ENCODE measurements around the gene SAP30L.

Gene SAP30L

DNA sequence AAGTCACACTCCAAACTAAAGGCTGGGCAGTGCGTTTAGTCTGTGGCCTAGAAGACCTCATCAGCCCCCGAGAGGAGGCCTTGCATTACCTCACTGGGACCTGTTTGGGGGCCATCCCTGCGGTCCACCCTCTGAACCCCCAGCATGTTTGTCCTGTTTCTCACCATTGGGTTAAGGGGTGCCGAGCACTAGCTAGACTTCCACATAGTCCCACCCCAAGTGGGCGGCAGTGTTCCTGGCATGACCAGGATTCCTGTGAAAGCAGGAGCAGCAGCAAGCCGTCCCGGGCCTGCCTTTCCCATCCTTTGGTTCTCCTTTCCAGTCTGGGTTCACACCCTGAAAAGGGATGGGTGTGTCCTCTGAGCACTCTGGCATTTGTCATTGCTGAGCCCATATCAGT lies 26.6 kb upstream of the SAP30L start:
- no peak for DNase-seq (ENCODE audit: low read depth in 2 of 3, low spot score in 2 of 3)

DNA sequence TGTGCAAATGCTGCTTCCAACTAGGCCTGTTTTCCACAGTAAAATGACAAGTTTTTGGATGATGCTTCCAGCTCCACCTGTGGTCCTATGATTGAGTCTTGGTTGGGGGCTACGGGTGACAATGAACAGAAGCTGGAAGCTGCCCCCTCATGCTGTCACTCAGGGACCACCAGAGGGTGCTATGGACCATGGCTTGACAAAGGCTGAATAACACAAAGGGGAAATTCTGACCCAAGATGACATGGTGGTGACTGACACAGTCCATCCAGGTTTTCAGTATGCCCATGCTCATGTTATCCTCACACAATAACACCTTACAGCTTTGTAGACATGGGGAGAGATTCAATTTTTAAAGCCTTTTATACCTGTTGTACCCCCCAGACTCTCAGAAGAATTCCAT lies 23.9 kb upstream of the SAP30L start:
- DNase-seq (ENCODE audit: low read depth in 2 of 3, low spot score in 2 of 3), result no peak

DNA sequence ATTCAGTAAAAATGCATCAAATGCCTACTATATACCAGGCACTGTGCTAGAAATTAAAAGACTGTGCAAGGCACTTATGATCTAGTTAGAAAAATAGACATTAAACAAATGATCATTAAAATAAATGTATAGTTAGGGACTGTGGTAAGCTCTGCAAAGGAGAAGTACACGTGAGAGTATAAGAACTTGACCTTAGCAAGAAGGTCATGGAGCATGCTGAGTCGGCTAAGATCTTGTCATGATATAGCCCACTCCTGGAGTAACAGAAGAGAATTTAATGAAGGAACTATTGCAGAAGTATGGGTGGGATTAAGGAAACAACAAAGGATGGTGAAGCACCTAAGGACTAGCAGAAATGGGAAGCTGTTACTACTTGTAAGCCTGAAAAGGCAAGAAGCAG lies 23.5 kb upstream of the SAP30L start:
- no peak for DNase-seq (ENCODE audit: low read depth in 2 of 3, low spot score in 2 of 3)

DNA sequence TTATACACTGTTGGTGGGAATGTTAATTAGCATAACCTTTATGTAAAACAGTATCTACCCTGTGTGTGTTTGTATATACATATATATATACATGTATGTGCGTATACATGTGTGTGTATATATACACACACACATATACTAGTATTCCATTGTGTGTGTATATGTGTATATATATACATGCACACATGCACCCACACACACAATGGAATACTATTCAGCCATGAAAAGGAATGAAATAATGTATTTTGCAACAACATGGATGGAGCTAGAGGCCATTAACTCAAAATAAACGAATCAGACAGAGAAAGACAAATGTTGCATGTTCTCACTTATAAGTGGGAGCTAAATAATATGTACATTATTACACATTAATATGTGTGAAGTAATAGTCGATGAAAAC lies 17.6 kb upstream of the SAP30L start:
- no peak for DNase-seq (ENCODE audit: low read depth in 2 of 3, low spot score in 2 of 3)

DNA sequence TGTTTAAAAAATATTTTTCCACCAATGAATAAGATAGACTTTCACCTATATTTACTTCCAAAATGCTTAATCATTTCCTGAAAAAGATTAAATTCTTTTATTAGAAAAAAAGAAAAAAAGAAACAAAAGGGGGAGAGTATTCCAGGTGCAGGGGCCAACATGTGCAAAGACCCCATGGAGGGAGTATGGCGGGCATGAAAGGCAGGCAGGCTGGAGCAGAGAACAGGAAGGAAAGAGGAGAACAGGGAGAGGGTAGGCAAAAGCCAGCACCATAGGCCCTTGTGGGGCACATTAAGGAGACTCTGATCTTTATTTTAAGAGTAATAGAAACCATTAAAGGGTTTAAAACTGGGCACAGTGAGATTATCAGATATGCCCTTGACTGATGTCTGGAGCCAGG lies 16.5 kb upstream of the SAP30L start:
- DNase-seq (ENCODE audit: low read depth in 2 of 3, low spot score in 2 of 3), result no peak

DNA sequence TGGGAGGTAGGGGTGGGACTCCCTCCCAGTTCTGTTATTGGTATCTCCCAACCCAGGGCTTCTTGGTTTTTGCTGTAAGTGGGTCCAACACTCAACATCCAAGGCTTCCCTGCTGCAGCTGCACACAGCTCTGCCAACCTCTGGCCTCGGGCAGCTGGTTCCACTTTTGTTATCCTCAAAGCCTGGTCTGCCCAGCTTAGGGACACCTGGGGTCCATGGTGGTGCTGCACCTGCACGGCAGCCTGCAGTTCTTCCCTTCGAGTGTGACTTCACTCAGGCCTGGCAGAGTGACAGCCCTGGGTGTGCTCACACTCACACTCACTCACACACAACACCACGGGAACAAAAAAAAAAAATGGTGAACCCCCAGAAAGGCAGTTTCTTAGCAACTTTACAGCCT lies 15.3 kb upstream of the SAP30L start:
- DNase-seq (ENCODE audit: low read depth in 2 of 3, low spot score in 2 of 3), result no peak

DNA sequence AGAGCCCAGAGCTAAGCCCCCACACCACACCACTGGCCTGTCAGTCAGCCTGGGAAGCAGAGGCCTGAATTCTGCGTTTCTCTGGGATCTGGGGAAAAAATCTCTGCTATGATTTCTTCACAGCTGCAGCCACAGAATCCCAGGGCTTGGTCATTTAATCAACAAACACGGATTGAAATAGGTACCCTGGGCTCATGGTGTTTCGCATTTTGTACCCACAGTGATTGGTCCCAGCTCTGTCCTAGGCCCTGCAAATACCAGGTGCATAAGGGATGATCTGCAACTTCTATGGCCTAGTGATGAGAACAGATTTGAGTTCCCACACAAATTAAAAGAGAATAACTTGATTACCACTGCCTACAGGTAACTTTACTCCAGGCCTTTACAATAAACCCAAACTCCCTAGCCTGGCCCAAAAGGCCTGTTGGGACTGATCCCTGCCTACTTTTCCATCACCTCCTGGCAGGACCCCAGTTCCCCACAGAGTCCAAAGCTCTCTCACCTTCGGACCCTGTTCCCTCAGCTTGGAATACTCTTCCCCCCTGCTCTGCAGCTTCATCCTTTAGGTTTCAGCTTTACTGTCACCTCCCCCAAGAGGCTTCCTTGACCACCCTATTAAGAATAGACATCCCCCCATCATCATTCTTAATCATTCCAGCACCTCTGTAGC lies 14.7 kb upstream of the SAP30L start:
- no peak for DNase-seq (ENCODE audit: low read depth in 2 of 3, low spot score in 2 of 3)

DNA sequence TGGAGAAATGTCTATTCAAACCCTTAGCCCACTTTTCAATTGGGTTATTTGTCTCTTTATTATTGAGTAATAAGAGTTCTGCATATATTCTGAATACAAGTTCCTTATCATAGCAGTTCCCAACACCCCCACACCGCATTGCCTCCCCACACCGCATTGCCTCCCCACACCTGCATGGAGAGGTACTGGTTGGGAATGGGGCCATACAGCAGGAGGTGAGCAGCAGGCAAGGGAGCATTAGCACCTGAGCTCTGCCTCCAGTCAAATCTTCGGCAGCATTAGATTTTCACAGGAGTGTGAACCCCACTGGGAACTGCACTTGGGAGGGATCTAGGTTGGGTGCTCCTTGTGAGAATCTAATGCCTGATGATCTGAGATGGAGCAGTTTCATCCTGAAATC lies 10.6 kb upstream of the SAP30L start:
- DNase-seq (ENCODE audit: low read depth in 2 of 3, low spot score in 2 of 3), result no peak

DNA sequence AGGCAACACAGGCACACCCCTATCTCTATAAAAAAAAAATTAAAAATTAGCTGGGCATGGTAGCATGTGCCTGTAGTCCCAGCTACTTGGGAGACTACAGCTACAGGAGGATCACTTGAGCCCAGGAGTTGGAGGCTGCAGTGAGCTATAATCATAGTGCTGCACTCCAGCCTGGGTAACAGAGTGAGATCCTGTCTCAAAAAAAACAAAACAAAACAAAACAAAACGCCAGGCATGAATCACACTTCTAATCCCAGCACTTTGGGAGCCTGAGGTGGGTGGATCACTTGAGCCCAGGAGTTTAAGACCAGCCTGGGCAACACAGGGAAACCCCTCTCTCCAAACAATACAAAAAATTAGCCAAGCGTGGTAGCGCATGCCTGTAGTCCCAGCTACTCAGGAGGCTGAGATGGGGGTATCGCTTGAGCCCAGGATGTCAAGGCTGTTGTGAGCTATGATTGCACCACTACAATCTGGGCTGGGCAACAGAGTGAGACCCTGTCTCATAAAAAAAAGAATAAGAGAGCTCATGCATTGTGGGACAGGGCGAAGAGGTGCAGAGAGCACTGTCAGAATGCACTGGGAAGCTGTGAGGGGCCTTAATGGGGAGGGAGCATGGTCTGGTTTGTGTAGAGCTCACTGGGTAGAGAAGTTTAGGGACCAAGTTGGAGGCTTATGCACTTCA lies 8.4 kb upstream of the SAP30L start:
- no peak for DNase-seq (ENCODE audit: low read depth in 2 of 3, low spot score in 2 of 3)

DNA sequence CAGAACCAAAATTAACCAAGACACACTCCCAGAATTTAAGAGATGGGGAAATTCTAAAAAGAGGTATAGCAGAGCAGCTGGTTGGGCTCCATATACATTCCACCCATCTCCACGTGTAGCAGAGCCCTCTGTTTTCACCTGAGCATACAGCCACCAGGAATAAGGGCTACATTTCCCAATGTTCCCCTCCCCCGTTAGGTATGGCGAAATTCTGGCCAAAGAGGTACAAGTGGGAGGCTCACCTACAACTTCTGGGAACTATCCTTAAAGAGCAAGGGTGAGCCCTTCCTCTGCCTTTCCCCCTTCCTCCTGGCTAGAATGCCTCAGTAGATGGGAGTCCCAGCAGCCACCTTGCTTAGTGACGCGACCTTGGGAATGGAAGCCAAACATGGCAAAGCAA lies 5.3 kb upstream of the SAP30L start:
- DNase-seq (ENCODE audit: low read depth in 2 of 3, low spot score in 2 of 3), result no peak

DNA sequence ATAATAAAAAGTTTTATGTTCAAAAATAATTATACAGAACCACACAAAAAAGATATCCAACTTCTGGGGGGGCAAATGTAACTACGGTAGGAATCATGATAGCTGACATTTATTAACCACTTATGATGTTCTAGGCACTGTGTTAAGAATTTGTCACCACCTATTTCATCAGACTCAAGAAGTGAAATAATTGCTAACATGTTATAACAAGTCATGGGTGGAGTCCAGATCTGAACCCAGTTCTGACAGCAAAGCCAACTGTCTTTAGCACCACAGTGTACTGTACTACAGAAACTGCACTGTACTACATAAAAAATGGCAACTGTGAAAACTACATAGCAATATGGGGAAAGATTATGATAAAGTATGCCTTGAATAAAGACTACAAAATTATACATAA lies 3.0 kb upstream of the SAP30L start:
- DNase-seq (ENCODE audit: low read depth in 2 of 3, low spot score in 2 of 3), result no peak

DNA sequence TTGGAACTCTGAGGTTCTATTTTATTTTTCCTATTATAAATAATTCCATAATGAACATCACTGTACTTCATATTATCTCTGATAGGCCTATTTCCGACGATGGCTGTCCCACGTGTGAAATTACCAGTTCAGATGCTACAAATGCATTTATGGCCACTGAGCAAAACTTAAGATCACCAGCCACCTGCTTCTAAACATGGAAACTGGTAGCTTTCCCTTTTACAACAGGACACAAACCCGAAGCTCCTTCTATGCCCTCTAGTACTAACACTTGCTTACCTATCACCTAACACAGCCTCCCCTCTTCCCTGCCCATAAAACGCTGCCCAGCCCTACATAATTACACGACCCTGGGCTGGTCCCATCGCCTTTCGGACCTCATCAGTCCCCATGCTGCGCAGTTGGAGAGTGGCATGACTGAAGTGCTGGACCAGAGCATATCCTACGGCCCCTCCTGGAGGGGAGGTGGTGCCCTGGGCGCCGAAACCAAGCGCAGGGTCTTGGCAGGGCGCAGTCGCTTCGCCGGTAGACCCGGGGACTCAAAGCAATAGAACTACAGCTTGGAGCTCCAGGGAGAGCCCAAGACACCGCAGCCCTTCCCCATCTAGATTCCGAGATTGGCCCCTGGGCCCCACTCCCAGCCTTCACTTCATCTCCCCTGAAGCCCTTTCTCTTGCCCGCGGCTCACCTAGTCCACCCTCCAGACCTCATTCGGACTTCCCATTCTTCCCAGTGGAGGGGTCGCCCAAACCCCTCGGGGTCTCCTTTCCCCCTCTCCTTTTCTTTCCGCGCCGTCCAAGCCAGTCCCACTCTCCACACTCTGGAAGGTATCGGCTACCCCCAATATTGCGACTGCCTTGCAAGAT lies 1.0 kb upstream of the SAP30L start:
- DNase-seq (ENCODE audit: low read depth in 2 of 3, low spot score in 2 of 3), result peak in 1 of 3 experiments; percentile 18

DNA sequence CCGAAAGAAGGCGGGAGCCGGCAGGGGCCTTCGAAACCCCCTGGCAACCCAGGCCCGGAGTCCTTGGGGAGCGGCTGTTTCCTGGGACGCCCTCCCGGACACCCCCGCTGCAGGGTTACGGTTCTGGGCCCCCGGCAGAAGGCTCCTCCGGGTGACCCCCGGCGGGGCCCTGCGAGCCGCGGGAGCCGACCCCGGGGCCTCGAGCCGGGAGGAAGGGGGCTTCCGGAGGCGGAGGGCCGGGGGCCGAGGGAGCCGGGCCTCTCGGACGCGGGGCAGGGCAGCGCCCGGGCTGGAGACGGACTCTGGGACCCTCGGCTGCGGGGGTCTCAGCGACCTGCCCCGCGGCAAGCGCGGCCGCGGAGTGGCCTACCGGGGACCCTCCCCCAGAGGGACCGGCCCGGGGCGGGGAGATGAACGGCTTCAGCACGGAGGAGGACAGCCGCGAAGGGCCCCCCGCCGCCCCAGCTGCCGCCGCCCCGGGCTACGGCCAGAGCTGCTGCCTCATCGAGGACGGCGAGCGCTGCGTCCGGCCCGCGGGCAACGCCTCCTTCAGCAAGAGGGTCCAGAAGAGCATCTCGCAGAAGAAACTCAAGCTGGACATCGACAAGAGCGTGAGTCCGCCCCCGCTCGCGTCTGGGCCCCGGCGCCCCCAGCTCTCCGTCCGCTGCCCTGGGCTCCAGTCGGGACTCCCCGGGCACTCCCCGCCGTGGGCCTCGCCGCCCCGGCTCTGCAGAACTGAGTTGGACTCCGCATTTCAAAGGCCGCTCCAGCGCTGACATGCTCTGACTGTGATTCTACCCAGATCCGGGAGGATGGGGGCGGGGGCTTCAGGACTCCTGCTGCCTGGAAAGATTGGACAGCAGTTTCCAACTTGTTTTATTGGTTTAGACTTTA lies 645 bp downstream of the SAP30L start:
- DNase-seq (ENCODE audit: low read depth in 2 of 3, low spot score in 2 of 3), result peak in 2 of 3 experiments; percentile 6 to 21

DNA sequence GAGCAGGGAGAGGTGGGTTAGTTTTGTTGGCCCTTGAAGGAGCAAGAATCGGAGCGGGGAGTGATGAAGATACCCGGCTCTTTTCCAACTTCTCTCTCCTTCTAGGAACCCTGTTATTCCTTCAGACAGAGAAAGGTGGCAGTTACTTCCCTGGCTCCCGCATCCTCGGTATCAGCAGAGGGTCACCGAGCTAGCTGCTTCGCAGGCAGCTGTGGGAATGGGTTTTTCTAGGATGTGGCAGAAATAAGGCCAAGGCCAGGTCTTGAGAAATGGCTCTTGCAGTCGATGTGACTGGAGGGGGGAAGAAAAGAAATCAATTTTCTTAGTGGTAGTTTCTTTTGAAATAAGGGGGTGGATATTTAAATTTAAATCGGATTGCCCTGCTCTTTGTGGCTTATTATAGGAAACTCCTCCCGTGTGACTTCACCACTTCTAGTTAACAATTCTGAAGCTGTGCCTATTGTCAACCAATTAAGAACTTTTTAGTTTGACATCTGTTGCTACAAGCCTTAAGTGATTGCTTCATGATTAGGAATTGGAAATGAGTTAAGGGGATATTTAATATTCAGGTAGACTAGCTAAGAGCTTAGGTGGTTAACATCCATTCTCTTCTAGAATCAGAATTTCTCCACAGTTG lies 1.4 kb downstream of the SAP30L start:
- no peak for DNase-seq (ENCODE audit: low read depth in 2 of 3, low spot score in 2 of 3)

DNA sequence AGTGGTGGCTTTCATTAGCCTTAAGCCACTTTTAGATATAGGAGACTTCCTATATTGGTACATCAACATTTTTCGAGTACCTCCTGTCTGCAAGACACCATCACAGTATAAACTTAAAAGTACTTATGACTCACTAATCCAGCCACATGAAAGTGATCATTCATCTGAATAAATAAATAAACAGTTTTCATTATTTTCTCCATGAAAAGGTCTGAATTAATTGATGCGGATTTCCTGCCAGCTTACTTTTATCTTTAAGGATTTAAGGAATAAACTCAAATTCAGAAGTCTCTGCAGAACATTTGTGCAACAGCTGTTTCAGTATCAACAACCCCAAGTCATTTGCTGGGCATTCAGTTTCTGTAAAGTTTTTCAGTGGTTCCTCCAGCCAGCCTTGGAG lies 4.0 kb downstream of the SAP30L start:
- DNase-seq (ENCODE audit: low read depth in 2 of 3, low spot score in 2 of 3), result no peak

DNA sequence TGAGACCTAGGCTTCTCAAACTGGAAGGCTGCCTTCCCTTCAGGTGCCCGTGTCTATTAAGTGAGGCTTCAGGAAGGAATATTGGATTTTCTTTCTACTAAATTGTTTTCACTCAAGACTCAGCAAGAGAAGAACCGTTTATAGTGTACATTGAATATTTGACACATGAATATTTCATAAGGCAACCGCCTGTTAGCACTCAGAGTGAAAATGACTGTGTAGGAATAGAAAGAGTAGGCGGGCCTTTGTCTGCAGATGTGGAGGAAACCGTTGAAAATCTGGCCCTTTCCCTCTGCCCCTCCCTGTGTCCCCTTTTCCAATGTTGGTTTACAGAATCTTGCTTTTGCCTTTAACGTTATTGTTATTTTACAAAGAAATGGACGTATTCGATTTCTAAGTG lies 6.2 kb downstream of the SAP30L start:
- no peak for DNase-seq (ENCODE audit: low read depth in 2 of 3, low spot score in 2 of 3)

DNA sequence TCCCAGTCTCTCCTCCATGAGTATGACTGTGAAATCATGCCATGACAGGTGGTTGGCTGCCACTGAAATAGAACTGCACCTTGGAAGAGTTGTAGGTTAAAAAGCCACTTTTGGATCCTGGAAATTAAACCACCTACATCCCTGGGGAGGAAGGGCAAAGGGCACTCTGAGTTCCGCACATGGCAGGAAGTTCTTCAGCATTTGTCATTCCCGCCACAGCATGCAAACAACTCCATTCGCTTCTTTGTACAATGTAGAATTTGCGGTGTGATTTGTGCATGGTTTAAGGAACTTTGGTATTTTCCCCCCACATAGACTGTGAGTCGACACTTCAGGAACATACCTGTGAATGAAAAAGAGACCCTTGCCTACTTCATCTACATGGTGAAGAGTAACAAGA lies 9.8 kb downstream of the SAP30L start:
- DNase-seq (ENCODE audit: low read depth in 2 of 3, low spot score in 2 of 3), result no peak

DNA sequence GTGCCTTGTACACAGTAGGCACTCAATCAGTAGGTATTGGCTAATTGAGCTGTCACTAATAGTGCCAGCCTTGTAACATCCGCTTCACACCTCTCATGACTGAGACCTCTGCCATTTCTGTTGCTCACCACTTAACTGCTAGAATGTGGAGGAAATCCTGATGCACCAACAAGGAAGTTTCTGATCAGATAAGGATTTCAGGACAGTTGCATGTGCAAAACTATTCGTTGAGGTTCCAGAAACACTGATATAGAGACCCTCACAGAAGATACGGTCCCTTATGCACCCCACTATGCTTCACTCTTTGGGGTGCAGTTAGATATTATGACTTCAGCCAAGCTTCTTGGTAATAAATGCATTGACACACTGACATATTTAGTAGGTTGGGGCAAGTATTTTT lies 10.7 kb downstream of the SAP30L start:
- no peak for DNase-seq (ENCODE audit: low read depth in 2 of 3, low spot score in 2 of 3)

DNA sequence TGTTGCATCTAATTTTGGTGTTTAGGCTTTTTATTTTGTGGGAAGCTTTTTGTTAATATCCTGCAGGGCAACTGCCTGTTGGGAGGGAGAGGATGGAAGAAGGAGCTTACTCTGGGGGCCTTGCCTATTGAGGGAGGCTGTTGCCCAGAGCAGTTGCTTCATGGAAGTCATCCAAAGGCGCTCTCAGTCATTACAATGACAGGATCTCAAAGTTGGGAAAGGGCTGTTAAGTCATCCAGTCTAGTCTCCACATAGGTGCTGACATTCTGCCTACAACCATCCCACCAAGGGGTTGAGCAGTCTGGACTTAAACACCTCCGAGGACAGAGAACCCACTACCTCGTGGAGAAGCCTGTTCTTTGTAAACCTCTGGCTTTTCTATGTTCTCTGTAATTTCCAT lies 13.2 kb downstream of the SAP30L start:
- no peak for DNase-seq (ENCODE audit: low read depth in 2 of 3, low spot score in 2 of 3)

DNA sequence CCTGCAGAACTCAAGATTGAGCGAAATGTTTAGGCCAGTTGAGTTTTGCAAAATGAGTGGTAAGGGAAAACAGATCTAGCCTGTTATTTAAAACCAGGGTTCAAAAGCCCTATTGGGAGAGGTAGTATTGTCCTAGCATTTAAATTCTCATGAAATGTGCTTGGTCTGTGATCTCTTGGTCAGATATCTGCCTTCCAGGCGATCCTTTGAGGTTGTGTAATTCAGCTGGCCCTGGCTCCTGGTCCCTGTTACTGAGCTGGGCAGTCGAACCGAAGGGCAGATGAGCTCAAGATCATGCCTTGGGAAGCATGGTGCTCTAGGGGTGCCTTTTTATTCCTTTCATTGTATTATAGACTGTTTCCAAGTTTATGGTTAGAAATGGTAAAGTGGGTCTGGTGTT lies 14.4 kb downstream of the SAP30L start:
- DNase-seq (ENCODE audit: low read depth in 2 of 3, low spot score in 2 of 3), result no peak

DNA sequence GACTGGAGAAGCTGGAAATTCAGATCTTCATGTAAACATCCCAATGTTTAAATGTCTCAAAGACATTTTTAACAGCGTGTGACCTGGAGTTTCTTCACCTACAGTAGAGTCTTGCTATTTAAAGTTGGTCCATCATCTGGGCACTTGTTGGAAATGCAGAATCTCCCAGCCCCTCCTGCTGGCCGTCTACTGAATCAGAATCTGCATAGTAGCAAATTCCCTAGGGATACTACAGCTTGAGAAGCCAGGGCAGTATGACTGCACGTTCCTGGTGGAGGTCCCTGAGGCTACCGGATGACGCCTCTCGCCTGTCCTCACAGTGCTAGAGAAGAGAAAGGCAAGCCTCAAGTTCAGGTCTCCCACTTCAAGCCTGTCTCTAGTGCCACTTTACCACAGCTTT lies 15.7 kb downstream of the SAP30L start:
- DNase-seq (ENCODE audit: low read depth in 2 of 3, low spot score in 2 of 3), result no peak

Measured in activated CD8-positive, alpha-beta memory T cell treated with anti-CD3 and anti-CD28 coated beads for 48 hours (primary cell).